Stimulated activated CD8-positive, alpha-beta memory T cell treated with anti-CD3 and anti-CD28 coated beads, Interleukin-4, amount 100 ng/mL, for 1 hour (primary cell): Measurements from ENCODE around the gene MLLT1.

Experiments used
- DNase-seq, 2 donors: peaks; one replicate each; pipeline ENCODE4 v3.0.0-alpha.2; 2020; ENCODE audit warnings: low read depth in 2 of 2, low spot score in 1 of 2

The MLLT1 gene

GRCh38 chr19:6223461-6224307, 56.1 kb downstream of the MLLT1 start:
- DNase-seq, result no peak

- no peak for DNase-seq
These were observed 56.9 kb downstream of the MLLT1 start for GRCh38 chr19:6222884-6223283.

- no peak for DNase-seq
These were observed 57.7 kb downstream of the MLLT1 start for GRCh38 chr19:6221878-6222746.

GRCh38 chr19:6221220-6221877, 58.4 kb downstream of the MLLT1 start:
- DNase-seq, result no peak

- DNase-seq, result no peak
These were observed 59.2 kb downstream of the MLLT1 start for GRCh38 chr19:6220385-6221191.

GRCh38 chr19:6219586-6220290, 60.0 kb downstream of the MLLT1 start:
- DNase-seq, result no peak

GRCh38 chr19:6219147-6219525, 60.6 kb downstream of the MLLT1 start:
- DNase-seq, result no peak

GRCh38 chr19:6218491-6219146, 61.2 kb downstream of the MLLT1 start:
- DNase-seq, result peak; percentile 70 to 72

GRCh38 chr19:6217752-6218334, 61.9 kb downstream of the MLLT1 start:
- no peak for DNase-seq

- DNase-seq, result no peak
These were observed 62.6 kb downstream of the MLLT1 start for GRCh38 chr19:6216996-6217751.

GRCh38 chr19:6216236-6216995, 63.4 kb downstream of the MLLT1 start:
- no peak for DNase-seq

- DNase-seq, result no peak
These were observed 64.0 kb downstream of the MLLT1 start for GRCh38 chr19:6215701-6216235.

- DNase-seq, result no peak
These were observed 64.8 kb downstream of the MLLT1 start for GRCh38 chr19:6214881-6215541.

- DNase-seq, result no peak
These were observed 65.8 kb downstream of the MLLT1 start for GRCh38 chr19:6213696-6214641.

- DNase-seq, result no peak
These were observed 66.5 kb downstream of the MLLT1 start for GRCh38 chr19:6213266-6213595.
